Measurements from ENCODE around the gene BTBD2.
"Not testable (repeated sequence)": the region's sequence is repeated elsewhere in the genome, so short reads cannot be mapped to it uniquely, and the experiment has no call there.

The BTBD2 gene

GRCh38 chr19:2014131-2014571 lies 1.4 kb downstream of the BTBD2 start:
- no peak for DNase-seq (ENCODE audit: low spot score)

GRCh38 chr19:2013683-2013961 lies 1.9 kb downstream of the BTBD2 start:
- DNase-seq (ENCODE audit: low spot score), result no peak

- no peak for DNase-seq (ENCODE audit: low spot score)
These were observed 2.4 kb downstream of the BTBD2 start for GRCh38 chr19:2012941-2013682.

DNA sequence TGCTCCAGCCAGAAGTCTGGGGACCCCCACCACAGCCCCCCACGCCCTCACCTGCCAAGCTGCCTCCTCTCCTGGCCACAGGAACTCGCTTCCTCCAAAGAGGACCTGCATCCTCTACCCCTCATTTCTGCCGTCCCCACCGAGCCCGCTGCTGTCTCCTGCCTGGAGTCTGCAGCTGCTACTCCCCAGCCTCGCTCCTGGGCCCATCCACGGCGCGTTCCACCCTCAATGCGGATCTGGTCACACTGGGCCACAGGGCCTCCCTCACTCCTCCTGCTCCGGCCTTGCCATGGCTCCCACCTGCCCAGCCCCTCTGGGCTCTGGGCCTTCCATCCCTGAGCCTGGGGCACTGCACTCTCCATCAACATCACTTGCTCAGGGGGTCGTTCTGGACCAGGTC lies 4.3 kb downstream of the BTBD2 start:
- no peak for DNase-seq (ENCODE audit: low spot score)

DNA sequence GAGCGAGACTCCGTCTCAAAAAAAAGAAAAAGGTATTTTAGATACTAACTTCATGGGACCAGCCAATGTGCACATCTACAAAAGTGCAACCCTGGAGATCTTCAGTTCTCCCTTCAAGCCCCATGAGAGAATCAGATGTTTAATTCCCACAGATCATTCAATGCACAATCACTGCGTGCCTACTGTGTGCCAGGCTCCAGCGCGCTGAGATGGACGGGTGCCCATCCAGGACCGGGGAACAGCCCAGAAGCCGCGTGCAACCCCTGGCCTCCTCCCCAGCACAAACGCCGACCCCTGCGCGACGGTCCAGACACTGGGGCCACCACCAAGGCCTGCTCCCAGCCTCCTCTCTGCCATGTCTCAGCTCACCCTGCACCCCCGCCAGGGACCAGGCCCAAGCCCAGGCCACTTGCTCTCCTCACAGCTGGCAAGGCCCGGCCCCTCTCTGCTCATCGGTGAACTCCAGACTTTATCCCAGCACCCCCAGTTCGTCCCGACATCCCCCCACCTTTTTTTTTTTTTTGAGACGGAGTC lies 5.3 kb downstream of the BTBD2 start:
- no peak for DNase-seq (ENCODE audit: low spot score)

- no peak for DNase-seq (ENCODE audit: low spot score)
These were observed 11.6 kb downstream of the BTBD2 start for GRCh38 chr19:2003874-2004273.

- no peak for DNase-seq (ENCODE audit: low spot score)
These were observed 15.5 kb downstream of the BTBD2 start for GRCh38 chr19:1999856-2000515.

DNA sequence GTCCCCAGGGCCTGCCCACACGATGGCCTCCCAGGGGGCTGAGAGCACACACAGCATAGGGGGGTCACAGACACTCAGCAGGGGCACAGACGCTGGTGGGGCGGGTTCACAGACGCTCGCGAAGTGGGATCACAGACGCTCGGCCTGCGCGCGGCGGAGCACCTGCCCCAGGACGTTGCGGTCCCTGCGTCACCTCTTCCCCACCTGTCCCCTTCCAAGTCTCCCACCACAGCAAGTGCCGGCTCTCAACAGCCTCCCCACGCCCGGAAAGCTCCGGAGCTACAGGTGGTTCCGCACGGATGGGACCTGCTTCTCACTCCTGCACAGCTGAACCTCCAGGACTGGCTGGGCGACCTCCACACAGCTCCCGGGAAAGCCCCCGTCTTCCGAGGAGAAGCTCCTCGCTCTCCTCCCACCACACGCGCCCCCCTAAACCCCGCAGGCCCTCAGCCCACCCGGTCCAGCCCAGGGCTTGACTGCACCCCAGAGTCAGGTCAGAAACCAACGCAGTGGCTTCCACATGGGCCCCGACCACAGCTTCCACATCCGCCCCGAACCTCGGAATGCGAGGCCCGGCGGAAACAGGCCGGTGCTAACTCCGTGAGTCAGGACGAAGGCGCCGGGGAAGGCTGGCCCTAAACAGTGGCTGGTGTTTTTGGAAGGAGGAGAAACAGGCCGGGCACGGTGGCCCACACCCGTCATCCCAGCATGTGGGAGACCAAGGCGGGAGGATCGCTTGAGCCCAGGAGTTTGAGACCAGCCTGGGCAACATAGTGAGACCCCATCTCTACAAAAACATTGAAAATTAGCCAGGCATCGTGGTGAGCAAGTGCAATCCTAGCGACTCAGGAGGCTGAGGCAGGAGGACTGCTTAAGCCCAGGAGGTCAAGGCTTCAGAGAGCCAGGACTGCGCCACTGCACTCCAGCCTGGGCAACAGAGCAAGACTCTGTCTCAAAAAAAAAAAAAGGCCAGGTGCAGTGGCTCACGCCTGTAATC lies 16.5 kb downstream of the BTBD2 start:
- no peak for DNase-seq (ENCODE audit: low spot score)

GRCh38 chr19:1997353-1998233 lies 17.9 kb downstream of the BTBD2 start:
- no peak for DNase-seq (ENCODE audit: low spot score)

DNA sequence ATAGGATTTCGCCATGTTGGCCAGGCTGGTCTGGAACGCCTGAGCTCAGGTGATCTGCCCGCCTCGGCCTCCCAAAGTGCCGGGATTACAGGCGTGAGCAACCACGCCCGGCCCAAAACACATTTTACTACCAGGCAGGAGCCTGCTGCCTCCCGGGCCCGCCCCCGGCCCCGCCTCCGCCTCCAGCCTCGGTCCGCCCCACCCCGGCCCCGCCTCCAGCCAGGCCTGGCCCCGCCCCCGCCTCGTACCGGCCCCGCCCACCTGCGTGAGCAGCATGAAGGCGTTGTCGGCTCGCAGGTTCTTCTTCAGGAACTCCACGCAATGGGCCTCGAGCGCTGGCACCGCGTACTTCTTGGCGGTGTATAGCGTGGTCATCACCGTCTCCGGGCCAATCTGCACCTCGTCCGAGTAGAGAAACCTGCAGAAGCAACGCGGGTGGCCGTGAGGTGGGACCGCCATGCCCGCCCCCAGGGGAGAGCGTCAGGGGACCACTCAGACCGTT lies 22.7 kb downstream of the BTBD2 start:
- no peak for DNase-seq (ENCODE audit: low spot score)

- DNase-seq (ENCODE audit: low spot score), result no peak
These were observed 24.2 kb downstream of the BTBD2 start for GRCh38 chr19:1991018-1991913.

GRCh38 chr19:1990230-1991017 lies 25.1 kb downstream of the BTBD2 start:
- no peak for DNase-seq (ENCODE audit: low spot score)

DNA sequence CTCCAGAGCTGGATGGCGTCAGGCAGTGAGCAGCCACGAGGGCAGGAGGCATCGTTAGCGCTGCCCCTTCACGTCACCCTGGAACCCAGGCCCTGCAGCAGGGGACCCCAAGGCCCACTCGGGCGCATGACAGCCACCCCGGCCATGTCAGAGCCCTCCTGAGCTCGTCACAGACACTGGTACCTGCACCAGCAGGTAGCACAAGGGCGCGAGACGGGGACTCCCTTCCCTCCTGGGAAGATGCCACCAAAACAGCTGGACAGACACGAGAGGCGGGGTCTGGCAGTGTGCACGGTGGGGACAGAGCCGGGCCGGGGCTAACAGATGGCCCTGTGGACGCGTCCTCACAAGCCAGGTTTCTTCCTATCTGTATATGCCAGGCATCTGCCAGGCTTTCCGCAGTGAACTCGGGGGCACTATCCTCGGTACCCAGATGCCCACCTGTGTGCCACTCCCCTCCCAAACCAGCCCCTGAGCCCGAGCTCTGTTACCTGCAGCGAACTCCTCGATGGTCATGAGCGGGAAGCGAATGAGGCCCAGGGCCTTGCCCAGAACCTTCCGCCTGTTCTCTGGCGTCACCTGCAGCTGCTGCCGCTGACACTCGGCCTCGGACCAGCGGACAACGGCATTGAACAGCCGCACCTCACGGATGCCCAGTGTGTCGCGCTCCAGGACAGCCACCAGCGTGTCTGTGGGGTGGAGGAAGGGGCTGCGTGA lies 25.8 kb downstream of the BTBD2 start:
- DNase-seq (ENCODE audit: low spot score), result no peak

DNA sequence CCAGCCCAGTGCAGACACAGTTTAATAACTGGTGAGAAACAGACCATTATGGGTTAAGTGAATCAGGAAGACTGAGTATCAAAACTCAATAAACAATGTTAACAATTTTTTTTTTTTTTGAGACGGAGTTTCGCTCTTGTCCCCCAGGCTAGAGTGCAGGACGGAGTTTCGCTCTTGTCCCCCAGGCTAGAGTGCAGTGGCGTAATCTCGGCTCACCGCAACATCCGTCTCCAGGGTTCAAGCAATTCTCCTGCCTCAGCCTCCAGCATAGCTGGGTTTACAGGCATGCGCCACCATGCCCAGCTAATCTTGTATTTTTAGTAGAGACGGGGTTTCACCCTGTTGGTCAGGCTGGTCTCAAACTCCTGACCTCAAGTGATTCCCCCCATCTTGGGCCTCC lies 27.1 kb downstream of the BTBD2 start:
- not testable (repeated sequence) for DNase-seq (ENCODE audit: low spot score)

DNA sequence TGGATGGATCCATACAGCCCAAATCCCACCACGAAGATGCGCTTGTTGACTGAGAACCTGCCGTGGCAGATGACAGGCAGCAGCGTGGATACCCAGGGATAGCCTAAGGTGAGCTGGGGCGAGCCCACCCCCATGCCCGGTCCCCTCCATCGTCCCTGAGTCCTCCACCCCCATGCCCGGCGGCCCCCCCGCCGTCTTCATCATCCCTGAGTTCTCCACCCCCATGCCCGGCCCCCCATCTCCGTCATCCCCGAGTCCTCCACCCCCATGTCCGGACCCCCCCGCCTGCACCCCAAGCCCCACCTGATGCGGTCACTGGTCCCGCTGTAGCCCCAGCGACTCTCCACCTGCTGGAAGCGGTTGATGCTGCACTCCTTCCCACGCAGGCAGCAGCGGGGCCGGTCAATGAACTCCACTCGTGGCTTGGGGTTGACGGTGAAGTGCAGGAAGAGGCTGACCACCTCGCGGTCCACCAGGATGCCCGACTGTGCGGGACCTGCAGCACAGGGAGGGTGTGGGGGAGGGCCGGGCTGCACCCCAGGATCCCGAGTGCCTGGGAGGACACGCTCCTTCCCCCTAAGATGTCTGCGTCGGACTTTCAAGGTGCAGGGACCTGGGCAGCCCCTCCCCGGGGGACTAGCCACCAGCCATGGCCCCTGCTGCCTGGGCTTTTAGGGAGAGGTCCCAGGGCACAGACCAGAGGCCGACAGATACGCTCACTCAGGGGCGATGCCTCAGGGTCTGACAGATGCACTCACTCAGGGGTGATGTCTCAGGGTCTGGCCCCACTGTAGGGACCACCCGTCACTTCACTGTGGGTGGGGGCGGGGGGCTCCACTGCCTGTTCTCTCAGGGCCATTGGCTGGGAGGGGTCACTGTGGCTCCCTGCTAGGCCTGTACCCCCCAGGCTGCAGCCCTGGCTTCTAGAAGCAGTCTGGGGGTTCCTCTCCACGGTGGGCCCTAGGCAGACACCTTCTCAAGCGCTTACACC lies 28.0 kb downstream of the BTBD2 start:
- DNase-seq (ENCODE audit: low spot score), result no peak

- no peak for DNase-seq (ENCODE audit: low spot score)
These were observed 29.0 kb downstream of the BTBD2 start for GRCh38 chr19:1986357-1987162.

Data from CD4-positive, alpha-beta T cell treated with Interleukin-15 for 4 hours (primary cell).